ENCODE measurements around the gene PRSS8.
"Not testable (repeated sequence)": the region's sequence is repeated elsewhere in the genome, so short reads cannot be mapped to it uniquely, and the experiment has no call there.

PRSS8 gene

GRCh38 chr16:31105677-31106213, 29.8 kb downstream of the PRSS8 start:
- DNase-seq (ENCODE audit: low read depth) = peak; percentile 73

- DNase-seq (ENCODE audit: low read depth) = not testable (repeated sequence)
Observed at GRCh38 chr16:31100876-31101641, 34.5 kb downstream of the PRSS8 start.

GRCh38 chr16:31099860-31100638, 35.5 kb downstream of the PRSS8 start:
- peak; percentile 60 for DNase-seq (ENCODE audit: low read depth)

DNA sequence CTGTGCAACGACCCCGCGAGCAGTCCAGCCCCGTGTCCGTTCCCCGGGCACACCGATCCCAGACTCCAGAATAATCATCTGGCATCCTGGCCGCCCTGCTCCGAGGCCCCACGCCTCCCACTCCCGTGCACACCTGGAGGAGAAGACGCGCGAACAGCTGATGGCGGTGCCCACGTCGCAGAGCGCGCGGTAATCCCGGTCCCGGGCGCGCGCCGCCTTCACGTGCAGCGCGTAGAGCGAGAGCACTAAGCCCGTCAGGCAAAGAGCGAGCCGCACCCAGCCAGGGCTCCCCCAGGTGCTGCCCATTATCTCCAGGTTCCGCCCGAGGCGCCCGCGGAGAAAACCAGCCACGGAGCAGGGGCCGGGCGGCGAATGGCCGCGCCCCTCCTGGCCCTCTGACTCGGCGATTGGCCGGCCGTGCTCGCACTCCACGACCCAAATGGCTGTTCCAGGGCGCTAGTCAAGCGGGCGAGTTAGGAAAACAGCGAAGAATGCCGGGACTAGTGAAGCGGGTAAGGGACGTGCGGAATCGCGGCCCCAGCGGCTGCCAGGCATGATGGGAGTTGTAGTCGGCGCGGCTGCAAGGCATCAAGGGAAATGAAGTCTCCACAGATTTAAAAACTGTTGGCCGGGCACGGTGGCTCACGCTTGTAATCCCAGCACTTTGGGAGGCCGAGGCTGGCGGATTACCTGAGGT, 41.0 kb downstream of the PRSS8 start, which contains the start of gene VKORC1:
TSS of gene VKORC1 (minus strand) at position 374 of the 697 bp plus-strand sequence. CDS start at position 306, 68 bp downstream.
- DNase-seq (ENCODE audit: low read depth) = peak; percentile 99

- DNase-seq (ENCODE audit: low read depth) = peak; percentile 35
Observed at GRCh38 chr16:31094088-31094423, 41.5 kb downstream of the PRSS8 start.

DNA sequence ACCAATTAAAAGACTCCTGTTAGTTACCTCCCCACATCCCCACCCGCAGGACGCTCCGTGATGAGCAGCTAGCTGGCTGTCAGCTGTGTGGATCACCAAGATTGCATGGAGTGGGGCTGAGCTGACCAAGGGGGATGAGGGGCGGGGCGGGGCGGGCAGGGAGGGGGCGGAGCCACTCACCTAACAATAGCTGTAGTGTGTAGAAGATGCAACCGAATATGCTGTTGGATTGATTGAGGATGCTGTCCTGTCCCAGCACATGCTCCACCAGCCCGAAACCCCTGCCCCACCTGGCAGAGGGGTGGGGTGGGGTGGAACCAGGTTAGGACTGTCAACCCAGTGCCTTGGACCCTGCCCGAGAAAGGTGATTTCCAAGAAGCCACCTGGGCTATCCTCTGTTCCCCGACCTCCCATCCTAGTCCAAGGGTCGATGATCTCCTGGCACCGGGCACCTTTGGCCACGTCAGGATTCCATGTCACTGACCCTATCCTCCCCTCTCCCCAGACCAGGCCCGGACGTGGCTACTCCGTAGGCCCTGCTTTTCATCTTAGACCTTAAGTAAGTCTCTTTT, 42.3 kb downstream of the PRSS8 start:
- peak; percentile 64 for DNase-seq (ENCODE audit: low read depth)

- DNase-seq (ENCODE audit: low read depth) = peak; percentile 76
Observed at GRCh38 chr16:31092330-31092729, 43.2 kb downstream of the PRSS8 start.

DNA sequence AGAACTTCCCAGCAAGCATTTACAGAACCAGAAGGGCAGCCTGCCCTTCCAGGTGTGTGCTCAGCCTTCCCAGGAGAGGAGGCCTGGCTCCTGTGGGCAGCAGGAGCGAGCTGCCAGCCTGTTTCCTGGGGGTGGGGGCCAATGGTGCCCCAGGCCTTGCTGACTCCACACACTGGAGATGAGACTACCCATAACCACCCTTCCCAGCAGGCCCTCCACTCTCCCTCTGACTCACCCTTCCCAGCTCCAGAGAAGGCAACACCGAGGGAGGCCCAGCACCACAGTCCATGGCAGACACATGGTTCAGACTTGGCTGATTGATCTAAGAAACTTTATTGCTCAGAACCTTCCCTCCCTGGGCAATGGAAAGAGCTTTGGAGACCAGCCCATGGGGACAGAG, 45.0 kb downstream of the PRSS8 start:
- DNase-seq (ENCODE audit: low read depth) = peak; percentile 77

GRCh38 chr16:31089199-31089598, 46.3 kb downstream of the PRSS8 start:
- DNase-seq (ENCODE audit: low read depth) = no peak

DNA sequence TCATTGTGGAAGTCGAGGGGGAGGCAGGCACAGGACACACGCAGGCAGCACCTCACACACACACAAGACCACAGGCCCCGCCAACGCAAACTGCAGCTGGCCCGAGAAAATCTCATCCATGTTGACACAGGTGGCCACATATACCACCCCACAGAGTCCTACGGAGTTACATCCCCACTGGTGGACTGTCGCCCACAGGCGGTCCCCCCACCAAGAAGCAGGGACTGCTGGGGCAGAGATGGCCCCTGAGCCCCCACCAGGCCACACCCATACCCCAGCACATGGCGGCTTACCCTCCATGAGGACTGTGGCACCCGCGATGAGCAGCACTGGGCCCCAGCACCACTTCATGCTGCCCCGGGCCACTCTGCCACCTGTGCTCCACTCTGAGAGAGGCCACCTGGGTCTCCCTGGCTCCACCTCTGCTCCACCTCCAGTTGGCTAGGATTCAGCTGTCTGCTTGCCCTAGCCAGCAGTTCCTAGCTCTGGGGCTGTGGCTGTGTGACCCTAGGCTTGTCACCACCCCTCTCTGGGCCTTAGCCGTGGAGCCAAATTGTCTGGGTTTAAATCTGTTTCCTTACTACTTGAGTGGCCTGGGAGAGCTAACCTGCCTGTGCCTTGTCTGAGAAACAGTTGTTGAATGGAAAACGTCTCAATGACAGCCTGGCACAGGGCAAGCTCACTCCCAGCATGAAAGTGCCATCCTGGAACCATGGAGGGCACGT, 46.9 kb downstream of the PRSS8 start, which contains the start of gene PRSS53:
TSS of gene PRSS53 (minus strand) at position 485 of the 725 bp plus-strand sequence. CDS start at position 351, 134 bp downstream.
- no peak for DNase-seq (ENCODE audit: low read depth)

DNA sequence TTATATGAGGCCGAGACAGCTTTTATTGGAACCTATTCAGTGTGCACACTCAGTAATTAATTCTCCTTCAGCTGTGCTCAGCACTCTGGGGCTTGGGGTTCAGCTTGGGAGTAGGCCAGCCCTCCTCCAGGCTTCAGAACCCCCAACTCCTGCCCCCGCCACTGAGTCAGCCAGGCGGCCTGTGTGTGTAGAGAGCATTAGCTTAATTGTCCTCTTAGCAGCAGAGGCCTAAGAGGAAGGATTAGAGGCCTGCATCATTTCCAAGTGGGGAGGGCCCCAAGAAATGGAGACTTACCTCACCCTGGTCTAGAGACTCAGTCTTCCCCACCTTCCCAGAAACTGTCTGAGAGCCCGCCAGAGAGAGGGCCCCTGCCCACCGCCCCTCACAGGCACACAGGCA, 47.6 kb downstream of the PRSS8 start:
- no peak for DNase-seq (ENCODE audit: low read depth)

- no peak for DNase-seq (ENCODE audit: low read depth)
Observed at GRCh38 chr16:31087481-31087880, 48.0 kb downstream of the PRSS8 start.

DNA sequence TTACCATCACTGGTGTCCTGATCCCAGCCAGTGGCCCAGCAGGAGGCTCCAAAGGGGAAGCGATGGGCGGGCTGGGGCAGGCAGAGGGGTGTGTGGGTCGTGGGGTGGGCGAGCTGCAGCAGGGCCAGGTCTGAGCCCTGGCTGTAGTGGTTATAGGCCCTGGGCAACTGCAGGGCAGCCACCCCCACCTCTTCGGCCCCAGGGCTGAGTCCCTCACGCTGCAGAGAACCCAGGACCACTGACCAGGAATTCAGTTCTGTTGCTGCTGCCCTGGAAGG, 49.0 kb downstream of the PRSS8 start:
- no peak for DNase-seq (ENCODE audit: low read depth)

GRCh38 chr16:31085873-31086628, 49.5 kb downstream of the PRSS8 start:
- DNase-seq (ENCODE audit: low read depth) = no peak

GRCh38 chr16:31085411-31085810, 50.1 kb downstream of the PRSS8 start:
- DNase-seq (ENCODE audit: low read depth) = peak; percentile 44

- no peak for DNase-seq (ENCODE audit: low read depth)
Observed at GRCh38 chr16:31084584-31085302, 50.8 kb downstream of the PRSS8 start.

- DNase-seq (ENCODE audit: low read depth) = no peak
Observed at GRCh38 chr16:31083981-31084380, 51.5 kb downstream of the PRSS8 start.

DNA sequence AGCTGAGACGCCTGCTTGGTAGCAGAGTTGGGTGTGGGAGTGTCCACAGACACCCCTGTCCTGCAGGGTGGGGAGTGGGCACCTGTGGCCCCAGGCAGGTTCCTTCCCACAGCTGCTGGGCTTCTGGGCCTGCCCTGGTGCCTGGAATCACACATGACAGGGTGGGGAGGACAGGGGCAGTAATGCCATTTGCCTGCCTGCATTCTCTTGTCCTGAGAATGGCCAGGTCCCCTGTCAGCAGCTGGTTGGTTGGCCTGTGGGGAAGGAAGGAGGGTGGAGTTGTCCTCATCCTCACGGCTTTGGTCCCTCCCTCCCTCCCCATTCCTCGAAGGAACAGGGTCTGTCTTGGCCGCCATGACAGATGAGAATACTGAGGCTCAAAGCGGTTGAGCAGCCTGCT, 52.0 kb downstream of the PRSS8 start:
- no peak for DNase-seq (ENCODE audit: low read depth)

GRCh38 chr16:31083081-31083480, 52.4 kb downstream of the PRSS8 start:
- no peak for DNase-seq (ENCODE audit: low read depth)

Data from ELR (cell line).